Activated effector memory CD4-positive, alpha-beta T cell treated with Interleukin-2 at 50 U/mL for 16 hours (primary cell): ENCODE data around the gene HDAC4.

Experiments used
- DNase-seq: peaks from one replicate; pipeline ENCODE4 v3.0.0-alpha.2; 2020

Gene HDAC4

DNA sequence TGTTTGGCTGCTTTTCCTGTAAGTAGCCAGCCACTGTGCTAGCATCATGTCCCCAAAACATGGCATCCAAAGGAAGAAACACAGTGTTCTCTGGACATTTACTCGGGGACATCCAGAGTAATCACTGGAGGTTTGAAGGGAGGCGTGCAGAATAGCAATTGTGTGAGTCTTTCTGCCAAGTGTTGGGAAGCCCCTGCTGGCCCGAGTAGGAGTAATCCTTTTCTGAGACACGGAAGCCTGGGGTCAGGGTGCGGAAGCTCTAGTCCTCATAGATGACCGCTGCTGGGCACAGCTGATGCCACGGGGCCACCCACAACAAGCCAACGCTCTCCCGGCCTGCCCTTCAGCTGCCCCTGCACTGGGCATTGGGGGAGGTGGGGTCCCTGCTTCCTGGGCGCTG, 24.8 kb upstream of the HDAC4 start:
- DNase-seq = no peak

DNA sequence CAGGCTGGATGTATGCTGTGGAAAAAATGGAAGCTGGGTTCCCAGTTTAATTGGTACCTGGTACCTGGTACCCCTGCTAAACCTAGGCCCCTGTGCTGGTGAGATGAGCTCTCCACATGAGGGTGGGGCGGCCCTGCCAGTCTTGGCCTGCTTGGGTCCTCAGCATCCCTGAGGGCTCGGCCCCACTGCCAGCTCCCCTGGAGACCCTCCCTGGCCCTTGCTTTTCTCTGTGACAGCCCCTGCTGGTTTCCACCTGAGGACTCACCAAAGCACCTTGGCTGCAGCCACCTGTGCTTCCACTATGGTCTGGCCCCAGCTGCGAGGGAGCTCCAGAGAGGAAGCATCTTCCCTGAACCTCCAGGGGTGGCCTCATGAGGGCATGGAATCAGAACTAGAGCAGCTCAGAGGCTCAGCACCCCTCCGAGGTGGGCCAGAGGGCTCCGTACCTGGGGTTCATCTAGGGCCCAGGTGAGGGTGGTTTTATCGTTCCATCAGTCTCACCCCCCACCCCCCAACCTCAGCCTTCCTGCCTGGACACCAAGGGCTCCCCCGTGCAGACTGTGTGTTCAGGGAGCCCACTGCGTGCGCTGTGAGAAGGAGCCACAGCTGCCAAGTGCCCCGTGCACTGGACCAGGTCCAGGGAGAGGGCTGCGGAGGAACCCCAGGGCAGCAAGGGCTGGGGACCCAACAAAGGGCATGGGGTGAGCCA, 23.7 kb upstream of the HDAC4 start:
- no peak for DNase-seq

DNA sequence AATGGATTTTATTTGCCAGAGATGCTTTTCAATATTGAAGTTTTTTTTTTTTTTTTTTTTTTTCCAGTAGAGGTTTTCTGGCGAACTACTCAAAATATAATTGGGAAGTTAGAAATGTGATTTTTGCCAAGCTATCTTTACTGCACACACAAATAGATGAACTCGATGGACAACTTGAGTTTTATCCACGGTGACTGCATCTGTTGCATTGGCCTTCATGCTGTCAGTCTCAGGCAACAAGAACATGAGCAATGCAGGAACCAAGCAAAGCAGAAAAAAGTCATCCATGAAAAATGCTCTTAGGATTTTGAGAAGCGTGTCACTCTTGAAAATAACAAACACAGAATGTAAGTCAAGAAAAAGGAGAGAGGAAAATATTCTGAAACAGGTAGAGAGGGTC, 22.7 kb upstream of the HDAC4 start:
- no peak for DNase-seq

DNA sequence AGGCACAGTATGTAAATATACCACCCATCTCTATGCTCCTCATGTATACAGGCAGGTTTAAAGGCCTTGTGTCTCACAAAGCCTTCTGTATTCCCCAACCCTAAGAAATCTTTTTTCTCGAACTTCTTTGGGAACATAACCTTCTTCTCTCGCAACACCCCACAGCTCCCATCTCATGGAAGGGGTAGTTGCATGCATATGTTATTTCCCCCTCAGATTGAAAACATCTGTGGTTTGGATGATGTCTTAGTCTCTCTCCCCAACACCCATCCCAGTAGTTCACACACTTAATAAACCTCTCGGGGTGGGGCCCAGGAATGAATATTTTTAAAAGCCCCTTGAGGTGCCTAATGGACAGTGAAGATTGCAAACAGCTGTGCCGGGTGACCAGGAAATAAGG, 21.0 kb upstream of the HDAC4 start:
- no peak for DNase-seq

DNA sequence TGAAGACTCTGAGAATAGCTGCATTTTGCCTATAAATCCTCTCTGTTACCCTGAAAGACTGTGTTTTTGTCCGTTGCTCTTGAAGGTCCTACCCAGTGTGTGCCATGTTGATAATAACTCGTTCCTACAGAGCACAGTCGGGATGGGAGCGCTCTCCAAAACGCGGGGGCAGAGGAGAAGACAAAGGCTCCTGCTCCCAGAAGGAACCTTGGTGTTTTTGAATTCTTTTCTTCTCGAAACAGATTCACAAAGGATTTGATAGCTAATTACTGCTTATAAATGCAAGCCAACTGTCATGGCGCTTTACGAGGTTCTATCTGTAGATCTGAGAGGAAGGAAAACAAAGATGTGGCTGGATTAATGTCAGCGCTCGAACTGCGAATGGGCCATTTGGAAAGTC, 19.3 kb upstream of the HDAC4 start:
- DNase-seq = no peak

DNA sequence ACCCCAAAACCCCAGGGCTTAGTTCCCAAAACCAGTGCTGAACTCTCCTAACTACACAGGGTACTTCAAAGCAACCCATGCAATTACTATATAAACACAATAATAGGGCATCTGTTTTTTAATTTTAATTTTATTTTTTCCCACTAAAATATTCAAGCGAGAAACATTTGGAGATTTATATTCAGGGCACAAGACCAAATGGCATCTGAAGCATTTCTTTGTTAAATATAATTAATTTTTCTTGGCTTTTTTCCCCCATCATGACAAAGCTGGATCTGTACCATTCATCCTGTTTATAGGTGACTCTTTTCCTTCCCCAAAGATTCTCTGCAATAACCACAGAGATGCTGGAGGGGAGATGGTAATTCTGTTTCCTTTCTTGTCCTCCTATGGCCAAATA, 18.1 kb upstream of the HDAC4 start:
- no peak for DNase-seq

DNA sequence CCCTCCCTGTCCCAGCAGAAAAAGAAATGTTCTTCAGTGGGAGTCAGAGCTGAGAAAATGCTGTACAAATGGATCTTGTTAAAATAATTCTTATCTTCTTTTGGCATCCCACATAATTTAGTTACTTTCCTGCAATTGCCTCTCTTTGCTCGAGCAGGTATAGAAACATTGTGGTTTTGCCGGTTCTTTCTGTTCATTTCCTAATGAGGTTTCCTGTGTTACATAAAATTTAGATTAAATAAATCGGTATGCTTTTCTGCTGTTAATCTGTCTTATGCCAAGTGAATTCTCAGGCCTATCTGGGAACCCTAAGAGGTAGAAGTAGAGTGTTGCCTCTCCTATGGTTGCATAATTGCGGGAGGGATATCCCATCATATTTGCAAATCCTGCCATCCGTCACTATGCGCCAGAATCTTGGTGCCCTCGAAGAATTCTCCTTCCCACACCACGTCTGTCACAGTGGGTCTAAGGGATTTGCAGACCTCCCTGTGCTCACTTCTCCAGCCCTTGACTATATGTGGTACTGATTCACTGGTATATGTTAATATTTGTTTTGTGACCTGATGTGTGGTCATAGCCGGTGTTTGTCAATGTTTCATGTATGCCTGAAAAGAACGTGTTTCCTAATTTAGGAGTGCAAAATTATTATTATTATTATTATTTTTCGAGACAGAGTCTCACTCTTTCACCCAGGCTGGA, 12.2 kb upstream of the HDAC4 start:
- no peak for DNase-seq

DNA sequence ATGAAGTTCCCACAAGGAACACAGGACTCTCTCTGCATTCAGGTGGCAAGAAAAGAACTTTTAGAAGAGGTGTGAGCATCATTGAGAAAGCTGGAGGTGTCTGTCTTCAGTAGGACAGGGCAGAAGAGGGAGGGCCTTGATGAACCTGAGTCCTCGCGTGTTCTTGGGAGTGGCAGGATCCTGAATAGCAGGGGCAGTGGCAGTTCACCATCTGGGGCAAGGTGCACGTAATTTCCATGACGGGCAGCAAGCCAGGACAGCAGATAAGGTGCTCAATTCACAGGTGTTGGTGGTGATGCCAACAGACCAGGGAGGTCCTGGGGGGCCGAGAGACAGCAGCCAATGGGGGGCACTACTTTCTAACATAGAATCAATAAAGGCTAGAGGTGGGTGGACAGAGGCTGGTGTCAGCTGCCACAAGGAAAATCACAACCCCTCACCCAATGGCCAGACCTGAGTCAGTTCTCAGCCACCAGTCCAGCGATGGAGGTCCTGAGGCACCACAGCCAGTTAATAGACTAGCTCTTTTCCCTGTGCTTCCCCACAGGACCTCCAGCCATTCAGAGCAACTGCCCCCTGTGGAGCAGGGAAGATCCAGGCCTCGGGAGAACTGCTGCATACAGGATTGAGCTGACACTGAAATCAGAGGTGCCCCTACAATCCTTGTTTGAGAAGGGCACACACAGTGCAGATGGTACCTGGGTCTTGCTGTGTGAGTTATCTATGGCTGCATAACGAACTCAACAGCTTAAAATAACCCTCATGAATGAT, 10.9 kb upstream of the HDAC4 start:
- DNase-seq = no peak

DNA sequence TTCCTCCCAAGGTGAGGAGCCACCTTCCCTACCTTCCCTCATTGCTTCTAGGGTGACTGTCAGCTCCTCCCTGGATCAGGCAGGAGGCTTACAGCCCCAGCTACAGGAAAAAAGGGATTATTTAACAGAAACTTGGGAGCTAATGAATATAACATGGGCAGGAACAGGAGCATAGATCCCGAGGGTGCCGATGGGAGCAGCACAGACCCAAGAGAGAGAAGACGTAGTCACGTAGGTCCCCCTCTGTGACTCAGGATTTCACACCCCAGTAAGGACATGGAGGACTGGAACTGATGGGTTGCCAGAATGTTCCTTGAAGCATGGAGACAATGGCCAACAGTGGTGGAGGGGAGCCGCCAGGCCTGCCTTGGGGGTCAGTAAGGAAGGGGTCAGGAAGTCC, 10.3 kb upstream of the HDAC4 start:
- DNase-seq = no peak

DNA sequence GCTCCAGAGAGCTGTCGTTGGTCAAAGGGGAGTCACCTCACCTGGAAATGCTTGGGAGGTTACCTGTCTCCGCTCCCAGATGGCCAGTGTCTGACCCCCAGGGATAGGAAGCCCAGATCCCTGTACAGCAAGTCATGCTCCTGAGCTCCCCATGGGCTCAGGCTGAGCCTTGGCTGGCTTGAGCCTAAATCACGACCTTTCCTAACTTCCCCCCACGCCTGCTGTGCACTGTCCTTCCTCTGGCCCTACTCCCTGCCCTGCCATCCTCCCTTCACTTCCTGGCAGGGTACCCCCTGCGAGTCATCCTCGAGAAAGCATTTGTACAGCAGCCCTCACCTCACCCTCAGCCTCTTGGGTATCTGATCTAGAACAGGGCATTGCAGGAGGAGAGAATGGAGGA, 9.2 kb upstream of the HDAC4 start:
- no peak for DNase-seq

DNA sequence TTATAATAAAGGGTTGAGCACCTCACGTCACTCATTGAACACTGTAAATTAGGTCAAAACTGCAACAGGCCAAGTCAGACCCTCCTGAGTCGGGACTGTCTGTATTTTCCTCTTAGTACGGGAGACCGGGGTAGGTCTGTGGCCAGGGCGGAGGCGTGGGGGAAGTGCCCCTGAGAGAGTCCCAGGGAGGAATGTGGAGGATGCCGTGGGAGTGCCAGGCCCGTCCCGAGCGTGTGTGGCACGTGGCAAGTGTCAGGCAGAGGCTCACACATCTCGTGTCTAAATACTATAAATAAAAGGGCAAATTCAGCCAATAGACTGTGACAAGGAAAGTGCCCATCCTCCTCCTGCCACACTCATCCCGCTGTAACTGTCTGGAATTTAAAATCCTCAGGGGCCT, 6.3 kb upstream of the HDAC4 start:
- DNase-seq = no peak

DNA sequence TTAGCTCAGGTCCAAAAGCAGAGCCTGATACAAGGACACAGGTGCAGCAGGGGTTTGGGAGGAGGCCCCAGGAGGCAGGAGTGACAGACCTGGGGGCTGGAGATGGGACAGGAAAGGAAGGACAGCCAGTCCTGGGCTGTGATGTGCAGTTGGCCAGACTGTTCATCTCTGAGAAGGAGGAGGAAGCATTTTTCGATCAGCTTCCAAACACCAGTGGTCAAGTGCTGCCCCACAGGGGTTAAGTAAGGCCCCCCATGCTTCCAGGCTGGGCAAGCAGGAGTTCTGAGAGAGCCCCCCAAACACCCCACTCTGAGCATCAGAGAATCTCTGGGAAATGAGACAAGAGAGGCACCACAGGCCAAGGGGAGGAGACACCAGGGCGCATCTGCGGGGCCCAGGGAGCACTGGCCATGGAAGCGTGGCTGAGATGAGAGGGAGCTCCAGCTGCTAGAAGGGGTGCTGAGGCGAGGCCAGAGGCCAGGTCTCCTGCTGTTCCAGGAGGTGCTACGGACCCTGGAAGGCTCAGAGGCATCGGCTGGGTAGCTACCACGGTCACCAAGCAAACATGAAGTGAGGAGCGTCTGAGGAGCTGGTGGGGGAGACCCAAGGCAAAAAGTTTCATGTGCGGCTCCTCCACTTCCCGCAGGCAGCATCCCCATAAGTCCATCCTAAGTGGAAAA, 5.6 kb upstream of the HDAC4 start:
- DNase-seq = no peak

DNA sequence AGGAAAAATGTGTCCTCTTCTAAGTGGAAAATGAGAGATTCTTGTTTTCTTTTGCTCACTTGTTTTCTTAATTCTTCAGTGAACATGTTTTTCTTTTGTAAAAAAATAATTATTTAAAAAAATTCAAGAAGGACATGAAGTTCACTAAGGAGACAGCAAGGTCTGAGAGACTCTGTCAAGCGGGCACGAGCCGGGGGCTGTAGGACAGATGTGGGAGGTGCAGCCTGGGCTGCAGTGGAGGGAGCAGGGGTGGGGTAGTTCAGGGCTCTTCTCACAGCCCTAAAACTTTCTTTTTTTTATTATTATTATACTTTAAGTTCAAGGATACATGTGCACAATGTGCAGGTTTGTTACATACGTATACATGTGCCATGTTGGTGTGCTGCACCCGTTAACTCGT, 4.3 kb upstream of the HDAC4 start:
- no peak for DNase-seq

DNA sequence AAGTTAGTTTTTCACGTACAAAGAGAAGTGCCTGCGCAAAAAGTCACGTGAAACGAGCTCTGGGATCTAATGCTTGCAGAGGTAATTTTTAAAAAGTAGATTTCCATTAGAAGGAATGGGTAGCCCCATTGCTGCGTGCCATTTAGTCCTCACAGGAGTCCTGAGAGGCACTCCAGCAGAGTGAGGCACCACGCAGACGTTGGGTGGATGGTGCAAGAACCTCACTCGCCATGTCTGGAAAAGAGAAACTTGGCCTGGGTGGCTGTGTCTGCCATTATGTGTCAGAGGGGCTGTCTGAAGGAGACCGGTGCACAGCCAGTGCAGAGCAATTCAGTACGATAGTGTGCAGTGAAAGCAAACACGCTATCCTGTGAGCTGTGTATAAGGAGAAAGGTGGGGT, 1.8 kb upstream of the HDAC4 start:
- no peak for DNase-seq

DNA sequence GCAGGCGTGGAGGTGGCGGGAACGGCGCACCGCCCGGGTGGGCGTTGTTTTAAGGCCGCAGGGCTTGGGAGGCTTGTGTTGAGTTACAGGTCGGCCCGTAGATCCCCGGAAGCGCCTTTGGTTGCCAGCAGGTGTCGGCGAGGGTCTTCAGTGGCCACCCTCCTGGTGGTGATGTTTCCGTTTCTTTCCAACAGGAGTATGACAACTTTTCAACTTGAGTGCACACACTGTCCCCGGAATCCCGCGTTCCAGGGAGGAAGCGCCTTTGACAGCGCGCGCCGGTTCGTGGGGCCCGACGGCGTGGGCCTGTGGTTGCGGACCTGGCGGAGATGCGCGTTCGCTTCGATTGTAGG, 1.0 kb upstream of the HDAC4 start:
- DNase-seq = no peak

DNA sequence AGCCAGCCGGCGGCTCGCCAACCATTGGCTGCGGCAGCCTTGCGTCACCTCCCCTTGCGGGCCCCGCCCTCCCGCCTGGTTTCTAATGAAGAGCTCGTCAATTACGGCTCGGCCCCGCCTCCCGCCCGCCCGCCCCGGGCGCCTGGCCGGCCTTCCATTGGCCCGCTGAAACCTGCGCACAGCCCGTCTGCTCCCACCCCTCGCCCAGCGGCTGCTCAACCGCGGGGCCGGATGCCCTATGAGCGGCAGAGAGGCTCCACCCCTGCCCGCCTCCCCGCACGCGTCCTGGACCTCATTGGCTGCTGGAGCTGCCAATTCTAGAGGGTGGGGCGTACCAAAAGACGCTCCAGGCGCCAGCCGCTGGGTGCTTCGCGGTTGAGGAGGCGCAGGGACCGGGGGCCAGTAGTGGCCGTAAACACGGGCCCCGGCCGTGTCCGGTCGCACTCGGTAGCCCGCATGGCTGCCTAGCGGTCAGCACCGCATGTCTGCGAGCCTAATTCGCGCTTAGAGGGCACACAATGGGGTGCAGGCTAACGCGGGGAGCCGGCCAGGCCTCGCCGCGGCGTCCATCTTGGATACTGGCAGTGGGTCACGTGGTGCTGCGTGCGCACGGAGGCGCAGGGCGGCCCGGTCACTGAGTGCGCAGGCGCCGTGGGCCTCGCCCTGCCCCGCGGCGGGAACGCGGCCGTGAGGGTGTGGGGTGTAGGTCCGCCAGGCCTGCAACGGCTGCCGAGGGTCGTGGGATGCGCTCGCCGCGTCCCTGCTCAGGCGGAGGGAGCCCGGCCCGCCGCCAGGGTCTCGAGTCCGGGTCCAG, 454 bp upstream of the HDAC4 start:
- DNase-seq = peak; percentile 100

DNA sequence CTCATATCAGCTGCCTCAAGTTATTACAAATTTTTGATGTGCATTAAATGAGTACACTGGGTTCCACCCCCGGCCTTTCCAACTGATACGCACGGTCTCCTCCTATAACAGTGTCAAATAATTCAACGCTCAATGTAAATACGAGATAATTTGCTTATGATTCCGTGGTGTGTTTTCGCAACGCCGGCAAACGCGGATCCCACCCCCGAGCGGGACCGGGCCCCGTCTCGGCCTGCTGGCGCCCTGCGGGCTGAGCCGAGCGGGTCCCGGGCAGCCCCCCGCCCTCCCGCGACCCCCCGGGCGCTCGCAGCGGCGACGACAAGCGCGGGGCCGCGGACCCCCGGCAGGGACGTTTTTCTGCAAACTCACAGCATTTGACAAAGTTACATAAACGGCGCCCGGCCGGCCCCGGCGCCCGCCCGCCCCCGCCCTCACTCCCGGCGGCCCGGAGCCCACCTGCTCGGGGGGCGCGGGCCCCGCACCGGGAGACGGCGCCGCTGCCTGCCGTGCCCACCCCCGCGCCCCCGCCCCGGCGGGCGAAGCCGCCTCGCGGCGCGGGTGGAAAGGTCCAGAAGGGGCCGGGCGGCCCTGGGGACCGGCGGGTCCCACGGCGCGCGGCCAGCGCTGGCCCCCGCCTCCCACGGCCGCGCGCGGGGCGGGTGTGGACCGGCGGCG, 762 bp downstream of the HDAC4 start:
- DNase-seq = no peak

DNA sequence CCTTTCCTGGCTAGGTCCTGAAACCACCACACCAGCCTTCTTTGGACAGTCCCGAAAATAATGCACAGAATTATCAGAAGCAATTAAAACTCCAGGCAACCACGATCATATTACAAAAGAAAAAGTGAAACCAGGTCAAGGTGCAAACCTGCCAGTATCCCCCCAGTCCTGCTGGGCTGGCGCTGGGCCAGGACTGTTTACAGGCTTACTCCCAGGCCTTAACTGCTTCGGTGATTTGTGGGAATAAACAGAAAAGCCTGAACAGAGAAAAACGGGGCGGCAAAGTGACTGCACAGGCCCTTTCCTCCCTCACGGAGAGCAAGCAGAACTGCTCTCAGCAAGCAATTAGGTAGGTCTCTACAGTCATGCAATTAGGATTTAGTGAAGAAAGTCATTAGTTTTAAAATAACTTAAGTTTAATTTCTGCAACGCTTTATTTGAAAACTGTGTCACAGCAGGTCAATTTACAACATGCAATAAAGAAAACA, 1.3 kb downstream of the HDAC4 start:
- peak; percentile 20 for DNase-seq

DNA sequence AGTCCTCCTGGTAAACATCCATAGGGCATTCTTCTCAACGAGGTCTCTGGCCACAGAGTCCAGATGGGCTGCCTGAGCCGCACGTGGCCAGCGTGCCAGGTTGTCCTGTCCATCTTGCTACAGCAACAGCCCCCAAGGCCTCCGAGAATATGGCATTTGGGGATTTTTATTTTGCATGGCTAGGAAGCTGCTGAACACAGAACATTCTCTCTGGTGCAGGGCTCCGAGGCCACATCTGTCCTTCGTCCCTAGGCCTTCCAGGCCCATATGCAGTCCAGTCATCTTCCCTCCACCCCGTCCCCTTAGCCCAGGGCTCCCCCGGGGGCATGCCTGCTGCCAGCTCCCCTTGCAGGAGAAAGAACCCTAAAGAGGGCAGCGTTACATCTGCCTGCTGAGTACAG, 2.3 kb downstream of the HDAC4 start:
- no peak for DNase-seq

DNA sequence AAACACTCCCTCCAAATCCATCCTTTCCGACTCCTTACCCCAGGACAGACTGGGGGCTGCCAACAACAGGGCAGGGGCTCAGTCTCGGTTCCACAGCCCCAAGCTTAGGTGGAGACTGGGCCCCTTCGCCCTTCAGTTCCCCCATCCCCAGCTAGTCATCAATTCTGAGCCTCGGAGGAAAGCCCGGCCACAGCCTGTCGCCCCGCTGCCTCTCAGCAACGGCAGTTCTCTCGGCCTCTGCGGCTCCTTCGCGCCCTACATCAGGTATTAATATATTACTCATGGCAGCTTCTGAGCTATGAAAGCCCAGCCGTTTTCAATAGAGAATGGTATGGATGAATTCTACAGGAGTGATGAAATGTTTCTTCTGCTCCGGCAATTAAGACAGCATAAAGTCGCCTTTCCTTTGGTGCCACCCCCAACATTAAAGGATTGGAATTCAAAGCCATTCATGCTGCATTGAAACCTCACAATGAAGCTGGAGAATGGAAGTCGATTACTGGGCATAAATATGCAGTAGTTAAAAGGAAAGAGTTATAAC, 2.8 kb downstream of the HDAC4 start:
- DNase-seq = no peak

DNA sequence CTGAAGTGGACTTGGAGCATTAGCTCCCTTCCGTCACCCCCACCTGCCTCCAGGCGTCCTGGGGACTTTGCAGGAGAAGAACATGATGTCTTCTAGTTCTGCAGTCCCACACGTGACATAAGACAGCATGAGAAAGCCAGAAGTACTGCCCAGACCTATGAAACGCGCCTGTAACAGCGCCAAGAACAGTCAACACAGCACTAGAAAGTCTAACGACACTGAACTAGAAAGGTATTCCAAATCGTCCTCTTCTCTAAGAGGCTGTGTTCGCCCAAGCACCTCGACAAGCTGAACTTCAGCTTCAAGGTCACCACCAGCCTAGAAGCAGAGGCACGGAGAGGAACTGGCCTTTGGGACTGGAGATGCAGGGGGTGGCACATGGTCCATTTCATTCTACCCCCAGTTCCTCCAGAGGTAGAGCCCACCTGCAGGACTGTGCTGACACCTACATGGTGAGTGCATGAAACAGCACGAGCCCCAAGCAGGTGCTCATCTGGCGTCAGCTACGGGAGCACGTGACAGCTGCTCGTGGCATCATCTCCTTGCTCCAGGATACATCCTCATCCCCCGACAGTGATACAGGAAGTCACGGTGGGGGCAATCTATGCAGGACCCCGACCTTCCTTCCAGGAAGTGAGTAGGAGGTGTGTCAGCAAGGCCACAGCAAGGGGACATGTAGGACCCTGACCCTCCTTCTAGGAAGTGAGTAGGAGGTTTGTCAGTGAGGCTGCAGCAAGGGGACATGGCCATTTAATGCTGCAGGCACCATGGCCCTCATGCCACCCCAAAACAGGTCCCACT, 3.7 kb downstream of the HDAC4 start:
- peak; percentile 24 for DNase-seq
